ENCODE results near the gene CCZ1B. TPM values are rescaled to one million over a fixed set of nuclear protein-coding genes. Genes with fewer than 3 reads are reported as not detected.
"Not testable (repeated sequence)": the region's sequence is repeated elsewhere in the genome, so short reads cannot be mapped to it uniquely, and the experiment has no call there.

Gene CCZ1B
- total RNA-seq, 4 donors from 2014 or later = 7.6 to 23.3 (median 13.2) TPM

DNA sequence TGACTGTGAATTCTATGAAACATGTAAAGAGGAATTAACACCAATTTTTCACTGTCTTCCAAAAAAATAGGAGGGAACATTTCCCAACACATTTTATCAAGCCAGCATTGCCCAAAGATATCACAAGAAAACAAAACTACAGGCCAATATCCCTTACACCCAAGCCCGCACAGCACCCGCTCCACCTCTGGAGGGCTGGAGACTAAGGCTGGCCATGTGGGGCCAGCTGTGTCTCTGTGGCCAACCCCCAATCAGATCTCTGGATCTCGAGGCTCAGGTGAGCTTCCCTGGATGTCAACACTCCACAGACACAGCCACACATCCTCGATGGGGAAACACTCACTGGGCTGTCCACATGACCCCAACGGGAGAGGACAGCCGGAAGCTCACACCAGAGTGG is 18.1 kb downstream of the CCZ1B start:
- intact Hi-C loops (cut with DNase I; ENCODE audit: low total_unique reads); H3K4me1 ChIP-seq; H3K27me3 ChIP-seq; H3K27ac ChIP-seq; ATAC-seq; H3K36me3 ChIP-seq; H3K4me3 ChIP-seq; DNase-seq; H3K9me3 ChIP-seq: not testable (repeated sequence)
- in situ Hi-C loops (cut with MboI; ENCODE audit: low sequenced_read_pairs in 4 of 4) = loop anchor here in 1 of 4 donors (25.0 kb wide), 1 partner anchor 896 kb away; no protein-coding TSS in a partner anchor

DNA sequence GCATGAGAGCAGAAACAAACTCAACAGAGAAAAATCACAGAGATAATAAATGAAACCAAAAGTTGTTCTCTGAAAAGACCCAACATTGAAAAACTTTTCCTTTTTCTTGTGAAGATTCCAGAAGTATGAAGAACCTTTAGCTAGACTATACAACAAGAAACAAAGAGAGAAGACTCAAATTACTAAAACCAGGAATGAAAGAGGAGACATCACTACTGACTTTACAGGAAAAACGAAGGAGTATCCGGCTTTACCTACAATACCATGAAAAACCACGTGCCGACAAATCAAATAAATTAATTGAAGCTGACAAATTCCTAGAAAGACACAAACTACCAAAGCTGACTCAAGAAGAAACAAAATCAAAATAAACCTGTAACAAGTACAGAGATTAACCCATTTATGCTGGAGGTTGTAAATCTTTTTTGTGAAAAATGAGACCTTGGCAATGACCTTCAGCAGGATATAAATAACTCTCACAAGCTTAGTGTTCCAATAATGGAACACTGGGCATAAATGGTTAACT is 18.6 kb downstream of the CCZ1B start:
- H3K9me3 ChIP-seq; H3K4me1 ChIP-seq; intact Hi-C loops (cut with DNase I; ENCODE audit: low total_unique reads); ATAC-seq; H3K27ac ChIP-seq; DNase-seq; H3K4me3 ChIP-seq; H3K36me3 ChIP-seq; H3K27me3 ChIP-seq: not testable (repeated sequence)
- in situ Hi-C loops (cut with MboI; ENCODE audit: low sequenced_read_pairs in 4 of 4) = loop anchor here in 1 of 4 donors (25.0 kb wide), 1 partner anchor 895 kb away; no protein-coding TSS in a partner anchor

DNA sequence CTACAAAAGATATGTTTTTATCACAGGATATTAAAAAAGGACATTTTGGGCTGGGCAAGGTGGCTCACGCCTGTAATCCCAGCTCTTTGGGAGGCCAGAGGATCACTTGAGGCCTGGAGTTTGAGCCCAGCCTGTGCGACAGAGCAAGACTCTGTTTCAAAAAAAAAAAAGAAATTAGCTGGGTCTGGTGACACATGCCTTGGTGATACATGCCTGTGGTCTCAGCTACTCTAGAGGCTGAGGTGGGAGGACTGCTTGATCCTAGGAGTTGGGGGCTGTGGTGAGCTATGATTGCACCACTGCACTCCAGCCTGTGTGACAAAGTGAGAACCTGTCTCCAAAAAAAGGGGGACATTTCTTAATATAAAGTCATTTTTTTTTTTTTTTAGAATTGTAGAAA is 25.7 kb downstream of the CCZ1B start:
- H3K27ac ChIP-seq; intact Hi-C loops (cut with DNase I; ENCODE audit: low total_unique reads); H3K4me1 ChIP-seq; H3K4me3 ChIP-seq; H3K9me3 ChIP-seq; DNase-seq; ATAC-seq; H3K36me3 ChIP-seq; H3K27me3 ChIP-seq: not testable (repeated sequence)
- in situ Hi-C loops (cut with MboI; ENCODE audit: low sequenced_read_pairs in 4 of 4) = loop anchor here in 1 of 4 donors (25.0 kb wide), 1 partner anchor 888 kb away; no protein-coding TSS in a partner anchor

DNA sequence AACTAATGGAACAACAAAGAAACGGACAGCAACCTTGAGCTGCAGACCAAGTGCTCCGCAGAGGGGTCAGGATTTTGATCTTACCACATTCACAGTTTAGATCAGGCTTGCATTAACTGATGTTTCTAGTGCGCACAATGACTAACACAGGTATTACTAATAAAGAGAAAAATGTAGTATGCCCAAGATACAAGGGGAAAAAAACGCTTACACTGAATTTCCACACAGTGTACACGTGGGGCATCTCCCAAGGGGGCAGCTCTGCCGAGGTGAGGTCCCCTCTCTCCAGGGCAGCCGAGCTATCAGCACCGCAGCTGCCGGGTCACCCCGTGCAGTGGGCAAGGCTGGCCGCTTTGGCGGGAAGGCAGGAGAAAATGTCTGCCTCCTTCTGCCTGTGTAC is 26.2 kb downstream of the CCZ1B start:
- H3K4me3 ChIP-seq; ATAC-seq; DNase-seq; H3K27ac ChIP-seq; H3K4me1 ChIP-seq; H3K9me3 ChIP-seq; intact Hi-C loops (cut with DNase I; ENCODE audit: low total_unique reads); H3K27me3 ChIP-seq; H3K36me3 ChIP-seq: not testable (repeated sequence)
- in situ Hi-C loops (cut with MboI; ENCODE audit: low sequenced_read_pairs in 4 of 4) = loop anchor here in 1 of 4 donors (25.0 kb wide), 1 partner anchor 888 kb away; no protein-coding TSS in a partner anchor

DNA sequence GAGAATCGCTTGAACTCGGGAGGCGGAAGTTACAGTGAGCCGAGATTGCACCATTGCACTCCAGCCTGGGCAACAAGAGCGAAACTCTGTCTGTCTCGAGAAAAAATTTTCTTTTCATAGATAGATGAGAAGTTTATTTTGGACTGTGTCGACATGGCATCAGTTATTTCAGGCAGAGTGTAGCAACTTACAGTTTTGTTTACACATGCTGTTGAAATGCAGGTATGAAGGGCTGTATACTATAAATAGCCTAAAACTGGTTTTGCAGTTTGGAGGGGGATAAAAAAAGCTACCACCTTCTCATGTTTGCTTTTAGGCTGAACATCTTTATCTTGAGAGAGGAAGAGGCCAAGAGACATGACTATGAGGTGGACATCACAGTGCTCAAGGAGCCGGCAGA is 28.0 kb downstream of the CCZ1B start:
- peak; percentile 82 to 87 for ATAC-seq
- DNase-seq; H3K4me3 ChIP-seq; in situ Hi-C loops (cut with MboI; ENCODE audit: low sequenced_read_pairs in 4 of 4); H3K4me1 ChIP-seq; intact Hi-C loops (cut with DNase I; ENCODE audit: low total_unique reads); H3K36me3 ChIP-seq; H3K9me3 ChIP-seq; H3K27me3 ChIP-seq; H3K27ac ChIP-seq: not testable (repeated sequence)

DNA sequence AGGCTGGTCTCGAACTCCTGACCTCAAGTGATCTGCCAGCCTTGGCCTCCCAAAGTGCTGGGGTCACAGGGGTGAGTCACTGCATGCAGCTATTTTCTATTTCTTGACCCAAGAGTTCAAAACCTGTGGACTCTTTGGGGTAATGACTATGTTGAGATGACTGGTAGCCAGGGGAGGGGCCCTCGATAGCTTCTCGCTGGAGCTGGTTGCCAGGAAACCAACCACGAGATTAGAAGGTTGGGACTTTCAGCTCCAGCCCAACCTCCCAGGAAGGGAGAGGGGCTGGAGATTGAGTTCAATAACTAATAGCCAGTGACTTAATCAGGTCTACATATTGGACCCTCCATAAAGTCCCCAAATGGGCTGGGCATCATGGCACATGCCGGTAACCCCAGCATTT is 28.9 kb downstream of the CCZ1B start:
- in situ Hi-C loops (cut with MboI; ENCODE audit: low sequenced_read_pairs in 4 of 4); DNase-seq; H3K36me3 ChIP-seq; H3K4me1 ChIP-seq; H3K9me3 ChIP-seq; intact Hi-C loops (cut with DNase I; ENCODE audit: low total_unique reads); H3K4me3 ChIP-seq; ATAC-seq; H3K27me3 ChIP-seq; H3K27ac ChIP-seq: not testable (repeated sequence)

DNA sequence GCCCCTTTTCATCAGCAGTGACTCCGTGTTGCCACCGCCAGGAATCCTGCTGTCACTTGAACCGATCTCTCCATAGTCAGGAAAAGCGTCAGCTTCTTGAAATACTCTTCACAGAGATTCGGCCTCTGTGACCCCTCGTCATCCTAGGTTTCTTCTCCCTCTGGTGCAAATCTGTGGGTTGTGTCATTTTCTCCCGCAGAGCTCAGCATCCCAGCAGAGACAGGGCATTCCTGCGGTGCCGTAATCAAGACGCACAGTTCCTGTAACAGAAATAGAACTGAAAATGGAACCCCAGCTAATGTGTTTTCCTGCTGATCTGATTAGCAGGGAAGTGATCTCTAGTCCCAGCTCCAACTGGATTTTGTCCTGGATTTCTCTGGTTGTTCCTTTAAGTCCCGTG is 31.8 kb downstream of the CCZ1B start:
- ATAC-seq = peak in 1 of 2 donors; percentile 19
- intact Hi-C loops (cut with DNase I; ENCODE audit: low total_unique reads); H3K36me3 ChIP-seq; H3K4me1 ChIP-seq; H3K9me3 ChIP-seq; H3K27me3 ChIP-seq; in situ Hi-C loops (cut with MboI; ENCODE audit: low sequenced_read_pairs in 4 of 4); H3K4me3 ChIP-seq; DNase-seq: not testable (repeated sequence)
- H3K27ac ChIP-seq = peak overlapping the region in 2 of 4 donors; percentile 26 to 28

DNA sequence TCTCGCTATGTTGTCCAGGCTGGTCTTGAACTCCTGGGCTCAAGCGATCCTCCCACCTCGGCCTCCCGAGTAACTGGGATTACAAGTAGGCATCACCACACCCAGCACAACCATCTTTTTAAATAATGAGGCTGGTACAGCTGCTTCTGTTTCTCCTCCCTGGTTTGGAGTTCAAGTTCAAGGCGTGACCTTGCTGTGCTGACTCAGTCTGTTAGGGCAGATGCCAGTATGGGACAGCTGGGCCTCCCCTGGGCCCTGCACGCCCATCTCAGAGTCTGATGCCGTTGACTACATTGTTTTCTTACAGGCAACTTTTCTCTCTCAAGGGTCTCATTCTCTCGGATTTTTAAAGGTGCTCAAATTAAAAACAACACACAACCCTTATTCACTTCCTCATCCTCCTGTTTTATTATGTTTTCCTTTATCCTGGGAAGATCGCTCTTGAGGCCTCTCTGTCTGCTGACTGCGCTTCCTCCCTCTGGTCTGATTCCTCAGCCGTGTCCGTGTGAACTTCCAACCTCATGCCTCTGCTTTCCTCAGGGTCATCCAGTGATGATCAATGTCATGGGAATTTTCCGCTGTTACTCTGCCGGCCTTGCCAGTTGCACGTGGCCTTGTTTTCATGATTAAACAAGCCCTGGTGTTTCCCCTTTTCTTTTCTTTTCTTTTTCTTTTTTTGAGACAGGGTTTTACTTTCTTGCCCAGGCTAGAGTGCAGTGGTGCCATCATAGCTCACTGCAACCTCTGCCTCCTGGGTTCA is 33.8 kb downstream of the CCZ1B start:
- intact Hi-C loops (cut with DNase I; ENCODE audit: low total_unique reads); H3K36me3 ChIP-seq; H3K4me3 ChIP-seq; H3K4me1 ChIP-seq; H3K27me3 ChIP-seq; DNase-seq; in situ Hi-C loops (cut with MboI; ENCODE audit: low sequenced_read_pairs in 4 of 4); H3K9me3 ChIP-seq: not testable (repeated sequence)
- ATAC-seq = peak; percentile 72 to 82
- H3K27ac ChIP-seq = peak overlapping the region in 1 of 4 donors; percentile 41

DNA sequence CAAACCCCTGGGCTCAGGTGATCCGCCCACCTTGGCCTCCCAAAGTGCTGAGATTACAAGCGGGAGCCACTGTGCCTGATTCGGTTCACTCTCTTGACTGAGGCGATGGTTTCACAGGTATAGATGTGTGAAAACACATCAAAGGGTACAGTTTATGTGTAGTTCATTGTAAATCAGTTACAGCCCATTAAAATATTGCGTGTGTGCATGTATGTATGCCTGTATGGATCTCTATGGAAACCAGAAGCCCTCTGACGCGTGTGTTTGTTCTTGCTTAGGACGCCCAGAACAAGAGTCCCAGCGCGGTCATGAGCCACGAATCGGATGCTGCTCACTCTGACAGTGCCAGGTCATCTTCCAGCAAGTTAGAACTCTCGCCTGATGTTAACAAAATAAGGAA is 36.7 kb downstream of the CCZ1B start:
- H3K36me3 ChIP-seq; DNase-seq; in situ Hi-C loops (cut with MboI; ENCODE audit: low sequenced_read_pairs in 4 of 4); H3K4me1 ChIP-seq; ATAC-seq; intact Hi-C loops (cut with DNase I; ENCODE audit: low total_unique reads); H3K27me3 ChIP-seq; H3K27ac ChIP-seq; H3K4me3 ChIP-seq; H3K9me3 ChIP-seq: not testable (repeated sequence)

DNA sequence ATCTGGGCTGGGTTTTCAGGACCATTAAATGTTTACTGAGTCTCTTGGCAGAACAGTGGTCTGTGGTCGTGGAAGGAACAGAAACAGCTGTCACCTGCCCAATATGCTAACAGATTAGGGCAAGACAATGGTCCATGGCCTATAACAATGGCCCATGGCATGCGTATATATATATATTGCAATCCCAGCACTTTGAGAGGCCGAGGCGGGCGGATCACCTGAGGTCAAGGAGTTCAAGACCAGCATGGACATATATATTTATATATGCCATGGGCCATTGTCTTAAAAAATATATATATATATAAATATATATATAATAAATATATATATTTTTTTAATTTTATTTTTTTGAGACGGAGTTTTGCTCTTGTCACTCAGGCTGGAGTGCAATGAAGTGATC is 44.5 kb downstream of the CCZ1B start:
- intact Hi-C loops (cut with DNase I; ENCODE audit: low total_unique reads); ATAC-seq; H3K4me3 ChIP-seq; in situ Hi-C loops (cut with MboI; ENCODE audit: low sequenced_read_pairs in 4 of 4); DNase-seq; H3K9me3 ChIP-seq; H3K36me3 ChIP-seq; H3K27ac ChIP-seq; H3K27me3 ChIP-seq; H3K4me1 ChIP-seq: not testable (repeated sequence)

DNA sequence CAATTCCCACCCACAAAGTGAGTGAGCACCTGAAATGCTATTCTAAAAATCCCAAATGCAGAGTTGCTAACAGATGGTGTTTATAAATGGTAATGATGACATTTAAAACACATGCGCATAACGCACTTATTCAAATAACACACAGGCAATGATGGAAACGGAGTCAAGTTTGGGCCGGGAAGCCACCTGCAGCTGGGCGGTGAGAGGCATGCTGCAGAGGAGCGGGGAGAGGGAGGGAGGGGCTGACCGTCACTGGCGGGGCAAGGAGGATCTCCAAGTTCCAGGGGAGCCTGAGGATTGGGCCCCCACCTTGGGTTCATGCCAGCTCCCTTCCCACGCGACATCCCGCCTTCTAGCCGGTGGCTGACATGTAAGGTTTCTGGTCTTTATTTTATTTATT is 64.9 kb downstream of the CCZ1B start:
- in situ Hi-C loops (cut with MboI; ENCODE audit: low sequenced_read_pairs in 4 of 4); H3K9me3 ChIP-seq; H3K27ac ChIP-seq; H3K36me3 ChIP-seq; ATAC-seq; H3K4me1 ChIP-seq; H3K4me3 ChIP-seq; intact Hi-C loops (cut with DNase I; ENCODE audit: low total_unique reads); DNase-seq; H3K27me3 ChIP-seq: not testable (repeated sequence)

DNA sequence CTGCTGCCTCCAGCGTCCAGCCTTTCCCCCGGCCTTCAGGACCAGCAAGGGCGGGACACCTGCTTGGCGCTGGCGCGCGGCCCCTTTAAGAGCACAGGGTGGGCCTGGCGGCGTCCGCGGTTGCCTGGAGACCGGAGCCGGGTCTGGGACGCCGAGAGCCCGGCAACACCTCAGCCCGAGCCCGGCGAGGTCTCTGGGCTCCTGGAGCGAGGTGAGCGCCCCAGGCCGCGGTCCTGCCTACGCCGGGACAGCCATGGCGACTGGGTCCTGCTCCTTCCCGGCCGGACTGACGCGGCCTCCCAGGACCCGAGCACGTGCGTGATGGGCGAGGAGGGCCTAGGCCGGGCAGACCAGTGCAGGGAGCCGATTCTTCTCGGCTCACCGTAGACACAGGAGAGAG is 72.1 kb downstream of the CCZ1B start, which contains the start of gene RSPH10B2:
Gene RSPH10B2, plus strand, starts transcription at position 140 of the 400 bp plus-strand sequence. CDS start 3,575 bp downstream, outside the sequence.
- DNase-seq; H3K9me3 ChIP-seq; H3K4me1 ChIP-seq; H3K4me3 ChIP-seq; intact Hi-C loops (cut with DNase I; ENCODE audit: low total_unique reads); H3K36me3 ChIP-seq; H3K27ac ChIP-seq; H3K27me3 ChIP-seq; ATAC-seq; in situ Hi-C loops (cut with MboI; ENCODE audit: low sequenced_read_pairs in 4 of 4): not testable (repeated sequence)

Data from gastrocnemius medialis (tissue), 4 donors.